Esophagus squamous epithelium (tissue), 5 donors: ENCODE measurements around the gene DIPK1B. TPM values are rescaled to one million over a fixed set of nuclear protein-coding genes. Genes with fewer than 3 reads are reported as not detected.

ENCODE experiments used
- DNase-seq: peaks from one replicate; lab custom pipeline; 2025; lab: John Stamatoyannopoulos, UW
- H3K27ac ChIP-seq, 4 donors: fragments of 200-600 bp; sonication (generic); one replicate each; pipeline ENCODE4 v1.5.1; 2016 to 2019; ENCODE audit warnings: mild to moderate bottlenecking in 1 of 4
- H3K27me3 ChIP-seq, 4 donors: fragments of 200-600 bp; sonication (generic); 1 replicate in 3 of 4; 2 replicates in 1 of 4; pipeline versions ENCODE4 v1.5.1 to v1.6.0; 2017 to 2021; ENCODE audit warnings: antibody characterized with exemption in 1 of 4
- H3K36me3 ChIP-seq, 3 donors: fragments of 200-600 bp; sonication (generic); one replicate each; pipeline ENCODE4 v1.5.1; 2016 to 2019
- H3K4me1 ChIP-seq, 3 donors: fragments of 200-600 bp; sonication (generic); one replicate each; pipeline ENCODE4 v1.5.1; 2017 to 2019
- H3K4me3 ChIP-seq, 4 donors: fragments of 200-600 bp; sonication (generic); 1 replicate in 3 of 4; 2 replicates in 1 of 4; pipeline ENCODE4 v1.5.1; 2016 to 2019; ENCODE audit warnings: mild to moderate bottlenecking in 2 of 4, moderate library complexity in 1 of 4
- H3K9me3 ChIP-seq, 3 donors: fragments of 200-600 bp; sonication (generic); one replicate each; pipeline ENCODE4 v1.5.1; 2016 to 2019
- POLR2A ChIP-seq, 4 donors: fragments of 450-650 bp; IDR thresholded peaks; one replicate each; pipeline ENCODE4 v1.6.1; 2017; ENCODE audit warnings: antibody characterized with exemption in 4 of 4, mild to moderate bottlenecking in 4 of 4, moderate library complexity in 3 of 4
- WGBS, 2 donors: methylation state at CpG; one replicate each; pipeline ENCODE4 v1.1.5; 2018; 5-methylcytosine and 5-hydroxymethylcytosine counted together
- intact Hi-C: fragments of 100-400 bp; cut with DNase I; formaldehyde crosslinking; loops from one replicate; pipeline ENCODE4 v1.15.0; 2022
- total RNA-seq, 4 donors: library from RNA; depleted of rRNA; stranded (reverse); fragments of >200 nt; gene quantifications; one replicate each; pipeline ENCODE4 v1.1.0, GENCODE V29; 2016
- TF ChIP-seq, protein P1 (sequence below), 6 experiments: fragments of 450-650 bp in 4 of 6; fragments of 200-600 bp in 2 of 6; sonication (generic) in 2 of 6; IDR thresholded peaks; one replicate each; pipeline ENCODE4 v1.5.1; 2016 to 2019; ENCODE audit warnings: antibody characterized with exemption in 6 of 6, mild to moderate bottlenecking in 4 of 6, moderate library complexity in 4 of 6
- donor health status: DM: yes; HTN: yes; CAD: no.

DIPK1B gene
- total RNA-seq, 4 donors from 2014 or later: 0.48 to 6.3 (median 1.1) TPM

GRCh38 chr9:136671646-136672430, 40.5 kb upstream of the DIPK1B start:
- TF ChIP-seq, protein P1, sequence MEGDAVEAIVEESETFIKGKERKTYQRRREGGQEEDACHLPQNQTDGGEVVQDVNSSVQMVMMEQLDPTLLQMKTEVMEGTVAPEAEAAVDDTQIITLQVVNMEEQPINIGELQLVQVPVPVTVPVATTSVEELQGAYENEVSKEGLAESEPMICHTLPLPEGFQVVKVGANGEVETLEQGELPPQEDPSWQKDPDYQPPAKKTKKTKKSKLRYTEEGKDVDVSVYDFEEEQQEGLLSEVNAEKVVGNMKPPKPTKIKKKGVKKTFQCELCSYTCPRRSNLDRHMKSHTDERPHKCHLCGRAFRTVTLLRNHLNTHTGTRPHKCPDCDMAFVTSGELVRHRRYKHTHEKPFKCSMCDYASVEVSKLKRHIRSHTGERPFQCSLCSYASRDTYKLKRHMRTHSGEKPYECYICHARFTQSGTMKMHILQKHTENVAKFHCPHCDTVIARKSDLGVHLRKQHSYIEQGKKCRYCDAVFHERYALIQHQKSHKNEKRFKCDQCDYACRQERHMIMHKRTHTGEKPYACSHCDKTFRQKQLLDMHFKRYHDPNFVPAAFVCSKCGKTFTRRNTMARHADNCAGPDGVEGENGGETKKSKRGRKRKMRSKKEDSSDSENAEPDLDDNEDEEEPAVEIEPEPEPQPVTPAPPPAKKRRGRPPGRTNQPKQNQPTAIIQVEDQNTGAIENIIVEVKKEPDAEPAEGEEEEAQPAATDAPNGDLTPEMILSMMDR (IDR thresholded peaks at IDR 0.05): peak; percentile 51 to 73 (median 68)
- no peak for TF ChIP-seq POLR2A (IDR thresholded peaks at IDR 0.05)
- intact Hi-C loops: no loop called here
- H3K36me3 ChIP-seq: peaks cover 3 to 54% (median 8%) of the 10 kb centered on the region in 3 donors
- peaks cover 0 to 47% (median 5%) of the 10 kb centered on the region in 4 donors for H3K27me3 ChIP-seq
- peak overlapping the region in 2 of 4 donors; percentile 34 to 39 for H3K27ac ChIP-seq
- H3K4me1 ChIP-seq: peaks cover 3 to 34% (median 4%) of the 10 kb centered on the region in 3 donors
- DNase-seq: no peak
- 80 to 100% methylated on average over 1 to 2 of the region's 27 CpGs for WGBS, 2 donors
- peak overlapping the region in 1 of 4 donors; percentile 30 for H3K4me3 ChIP-seq
- H3K9me3 ChIP-seq: no peaks in the 10 kb centered on the region

DNA sequence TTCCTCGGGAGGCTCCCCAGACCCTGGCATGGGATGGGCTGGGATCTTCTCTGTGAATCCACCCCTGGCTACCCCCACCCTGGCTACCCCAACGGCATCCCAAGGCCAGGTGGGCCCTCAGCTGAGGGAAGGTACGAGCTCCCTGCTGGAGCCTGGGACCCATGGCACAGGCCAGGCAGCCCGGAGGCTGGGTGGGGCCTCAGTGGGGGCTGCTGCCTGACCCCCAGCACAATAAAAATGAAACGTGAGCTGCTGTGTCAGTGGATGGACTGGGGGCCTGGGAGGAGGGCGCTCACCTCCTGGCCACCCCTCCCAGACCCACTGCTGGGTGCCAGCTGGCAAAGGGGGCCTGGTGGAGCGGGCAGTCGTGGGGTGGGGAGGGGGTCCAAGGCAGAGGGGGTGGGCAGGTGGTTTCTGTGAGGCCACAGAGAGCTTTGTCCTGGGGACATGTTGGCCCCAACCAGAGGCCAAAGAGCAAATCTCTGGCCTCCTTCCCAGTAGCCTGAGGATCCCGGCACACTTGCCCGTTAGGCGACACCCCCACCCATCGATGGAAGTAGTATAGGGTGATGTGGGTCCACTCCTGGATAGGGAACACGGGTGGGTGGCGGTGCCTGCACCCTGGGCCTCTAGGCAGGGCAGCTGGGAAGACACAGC, 39.8 kb upstream of the DIPK1B start:
- DNase-seq: no peak
- peaks cover 3 to 57% (median 8%) of the 10 kb centered on the region in 3 donors for H3K36me3 ChIP-seq
- H3K4me3 ChIP-seq: no peak overlapping the region
- peak overlapping the region in 1 of 4 donors; percentile 29 for H3K27ac ChIP-seq
- intact Hi-C loops: no loop called here
- TF ChIP-seq, protein P1 (IDR thresholded peaks at IDR 0.05): no peak
- no peak for TF ChIP-seq POLR2A (IDR thresholded peaks at IDR 0.05)
- no peaks in the 10 kb centered on the region for H3K9me3 ChIP-seq
- peaks cover 3 to 34% (median 4%) of the 10 kb centered on the region in 3 donors for H3K4me1 ChIP-seq
- 60 to 70% methylated on average over 2 to 3 of the region's 14 CpGs for WGBS, 2 donors
- peaks cover 0 to 40% (median 5%) of the 10 kb centered on the region in 4 donors for H3K27me3 ChIP-seq

DNA sequence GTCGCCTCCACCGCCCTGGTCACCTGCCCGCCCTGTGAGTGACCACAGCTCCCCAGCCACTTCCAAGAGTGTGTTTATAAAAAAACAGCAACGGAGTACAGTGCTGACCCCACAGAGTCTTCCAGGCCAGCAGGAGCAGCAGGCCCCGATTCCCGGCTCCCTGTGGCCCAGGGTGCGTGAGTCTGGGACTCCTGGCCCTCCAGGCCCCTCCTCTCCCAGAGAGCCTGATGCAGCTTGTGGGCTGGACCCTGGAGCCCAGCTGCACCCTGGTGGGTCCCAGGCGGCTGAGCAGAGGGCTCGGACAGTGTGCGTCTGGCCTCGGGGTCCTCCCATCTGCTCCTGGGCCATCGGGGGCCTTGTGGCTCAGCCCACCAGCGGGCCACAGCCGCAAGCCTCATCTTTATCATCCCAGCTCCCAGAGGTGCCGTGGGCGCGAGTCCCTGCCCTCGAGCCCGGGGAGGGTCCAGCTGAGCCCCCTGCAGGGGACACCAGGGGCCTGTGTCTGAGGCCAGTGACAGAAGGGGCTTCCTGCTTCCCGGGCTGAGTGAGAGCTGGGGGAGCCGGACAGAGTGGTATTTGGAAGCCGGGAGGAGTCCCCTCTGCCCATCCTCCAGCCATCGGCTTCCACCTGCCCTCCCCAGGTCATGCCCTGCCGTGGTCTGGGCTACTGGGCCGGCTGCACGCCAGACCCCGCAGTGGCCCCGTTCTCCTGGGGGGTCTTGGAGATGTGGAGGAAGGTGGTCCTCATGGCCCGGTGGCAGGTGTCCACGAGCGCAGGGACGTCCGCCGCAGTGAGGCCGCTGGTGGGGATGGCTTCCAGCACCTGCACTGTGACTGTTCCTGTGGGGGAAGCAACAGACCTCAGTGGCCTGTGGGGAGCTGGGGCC, 39.0 kb upstream of the DIPK1B start:
- Histone ChIP-seq H3K9me3 (no peaks in the 10 kb centered on the region), H3K4me1 (peaks cover 3 to 34% (median 4%) of the 10 kb centered on the region in 3 donors), H3K27ac (peak overlapping the region in 1 of 4 donors; percentile 29), H3K36me3 (peaks cover 3 to 59% (median 8%) of the 10 kb centered on the region in 3 donors), H3K27me3 (peaks cover 0 to 32% (median 5%) of the 10 kb centered on the region in 4 donors), H3K4me3 (no peak overlapping the region)
- DNase-seq: no peak
- 80 to 90% methylated on average over 1 to 4 of the region's 35 CpGs for WGBS, 2 donors
- TF ChIP-seq, protein P1 (IDR thresholded peaks at IDR 0.05): no peak
- TF ChIP-seq POLR2A (IDR thresholded peaks at IDR 0.05): no peak
- intact Hi-C loops: no loop called here

GRCh38 chr9:136673975-136674785, 38.2 kb upstream of the DIPK1B start:
- WGBS, 2 donors: 67 to 68% methylated on average over 8 to 10 of the region's 26 CpGs
- intact Hi-C loops: no loop called here
- peaks cover 3 to 59% (median 8%) of the 10 kb centered on the region in 3 donors for H3K36me3 ChIP-seq
- no peak for DNase-seq
- peak overlapping the region in 1 of 4 donors; percentile 14 for H3K27ac ChIP-seq
- H3K9me3 ChIP-seq: no peaks in the 10 kb centered on the region
- peaks cover 4 to 33% (median 5%) of the 10 kb centered on the region in 3 donors for H3K4me1 ChIP-seq
- H3K27me3 ChIP-seq: peaks cover 0 to 24% (median 5%) of the 10 kb centered on the region in 4 donors
- no peak overlapping the region for H3K4me3 ChIP-seq
- TF ChIP-seq, protein P1 (IDR thresholded peaks at IDR 0.05): no peak
- no peak for TF ChIP-seq POLR2A (IDR thresholded peaks at IDR 0.05)
